Activated T-helper 2 cell treated with anti-CD3 and anti-CD28 coated beads, Interferon-gamma antibody, Interleukin-2, Interleukin-4, amounts not matched to agents 10 μg/mL and 5 μg/mL and 100 μg/mL, durations not matched to agents 14 hours and 24 hours and 36 hours (primary cell): ENCODE measurements around the gene XXYLT1. TPM values are rescaled to one million over a fixed set of nuclear protein-coding genes. Genes with fewer than 3 reads are reported as not detected.

ENCODE experiments used
- DNase-seq: peaks from one replicate; pipeline ENCODE4 v3.0.0; 2021; ENCODE audit warnings: low spot score
- H3K27ac Mint-ChIP-seq: one replicate; pipeline ENCODE4 v1.8.0; 2021; ENCODE audit warnings: mixed read lengths
- H3K27me3 Mint-ChIP-seq: one replicate; pipeline ENCODE4 v1.8.0; 2021; ENCODE audit warnings: low read depth, mixed read lengths
- H3K36me3 Mint-ChIP-seq: one replicate; pipeline ENCODE4 v1.8.0; 2021; ENCODE audit warnings: low read depth, mixed read lengths
- H3K4me1 Mint-ChIP-seq: one replicate; pipeline ENCODE4 v1.8.0; 2021; ENCODE audit warnings: low read depth, mixed read lengths
- H3K4me3 Mint-ChIP-seq: one replicate; pipeline ENCODE4 v1.8.0; 2021; ENCODE audit warnings: low read depth, mild to moderate bottlenecking, moderate library complexity, mixed read lengths
- H3K9me3 Mint-ChIP-seq: one replicate; pipeline ENCODE4 v1.8.0; 2021; ENCODE audit warnings: mixed read lengths
- intact Hi-C: fragments of 100-400 bp; cut with micrococcal nuclease; formaldehyde crosslinking; loops from one replicate; pipeline ENCODE4 v1.15.1; 2023
- total RNA-seq: library from RNA; stranded (reverse); gene quantifications from 2 replicates; pipeline ENCODE4 v1.2.3, GENCODE V29; 2022

XXYLT1 gene
- total RNA-seq, 1 donor from 2014 or later, result 15.8 TPM

GRCh38 chr3:195020185-195020584 is 250.8 kb downstream of the XXYLT1 start:
- no peak for DNase-seq
- Mint-ChIP-seq H3K9me3 (no peaks in the 10 kb centered on the region), H3K36me3 (no peaks in the 10 kb centered on the region), H3K27me3 (peaks cover 23% of the 10 kb centered on the region), H3K4me3 (no peak overlapping the region), H3K27ac (no peak overlapping the region), H3K4me1 (no peaks in the 10 kb centered on the region)
- intact Hi-C loops, result no loop called here

DNA sequence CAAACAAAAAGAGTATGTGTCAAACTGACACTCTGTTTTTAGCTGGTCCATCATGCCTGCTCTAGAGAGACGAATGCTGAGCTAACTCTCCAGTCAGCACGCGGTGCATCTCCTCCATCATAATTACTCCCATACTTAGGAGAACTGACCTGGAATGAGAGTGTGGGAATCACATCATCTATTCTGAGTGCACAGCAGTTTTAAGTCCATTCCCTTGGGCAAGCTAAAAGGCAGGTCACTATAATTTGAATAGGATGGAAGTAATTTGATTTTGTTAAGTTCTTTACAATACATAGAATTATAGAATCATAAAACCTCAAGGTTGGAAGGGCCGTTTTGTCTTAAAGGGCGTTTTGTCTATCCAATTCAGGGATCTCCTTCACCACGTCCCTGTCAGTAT is 251.6 kb downstream of the XXYLT1 start:
- Mint-ChIP-seq H3K4me1 (peaks cover 4% of the 10 kb centered on the region), H3K27me3 (peaks cover 28% of the 10 kb centered on the region), H3K36me3 (no peaks in the 10 kb centered on the region), H3K9me3 (no peaks in the 10 kb centered on the region), H3K27ac (no peak overlapping the region), H3K4me3 (no peak overlapping the region)
- intact Hi-C loops, result no loop called here
- no peak for DNase-seq

Other genes with a start within 250 kb of the XXYLT1 start
- gene ACAP2, start 171.9 kb upstream of the XXYLT1 start, total RNA-seq, result 49.8 and 51.5 TPM in 2 replicates